Ammon's horn (tissue), 1 donor: Measurements from ENCODE around the gene PCGF3.
"Not testable (repeated sequence)": the region's sequence is repeated elsewhere in the genome, so short reads cannot be mapped to it uniquely, and the experiment has no call there.

Source experiments
- DNase-seq: peaks from one replicate; pipeline ENCODE4 v3.0.0-alpha.2; 2016; ENCODE audit warnings: low spot score

Gene PCGF3

DNA sequence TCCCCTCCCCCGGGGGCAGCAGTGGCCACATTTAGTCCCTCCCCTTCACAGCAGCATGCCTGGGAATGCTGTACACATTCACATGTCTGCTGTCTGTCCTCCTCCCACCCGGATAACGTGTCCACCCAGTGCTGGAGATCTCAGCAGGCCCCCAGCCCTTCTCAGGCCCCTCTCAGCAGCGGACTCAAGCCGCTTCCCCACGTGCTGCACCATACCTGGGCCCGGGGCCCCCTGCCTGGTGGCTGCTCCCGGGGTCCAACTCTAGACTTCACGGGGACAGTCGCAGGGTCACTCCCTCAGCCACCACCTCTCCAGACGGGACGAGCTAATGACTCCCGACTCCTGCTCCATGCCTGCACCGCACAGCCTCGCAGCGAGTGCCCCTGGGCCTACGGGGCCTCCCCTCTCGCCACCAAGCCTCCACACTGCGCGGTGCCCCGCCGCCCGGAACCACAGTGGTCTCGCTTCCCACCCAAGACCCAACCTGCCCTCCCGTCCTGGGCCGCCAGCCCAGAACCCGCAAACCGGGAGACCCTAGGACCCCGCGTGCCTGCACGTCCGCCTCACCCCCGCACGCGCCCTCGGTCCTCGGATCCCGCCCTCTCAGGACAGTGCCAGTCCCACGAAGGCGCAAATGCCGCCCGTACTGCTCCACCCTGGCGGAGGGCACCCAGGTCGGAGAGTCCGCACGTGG is 1.3 kb upstream of the PCGF3 start:
- DNase-seq = no peak

DNA sequence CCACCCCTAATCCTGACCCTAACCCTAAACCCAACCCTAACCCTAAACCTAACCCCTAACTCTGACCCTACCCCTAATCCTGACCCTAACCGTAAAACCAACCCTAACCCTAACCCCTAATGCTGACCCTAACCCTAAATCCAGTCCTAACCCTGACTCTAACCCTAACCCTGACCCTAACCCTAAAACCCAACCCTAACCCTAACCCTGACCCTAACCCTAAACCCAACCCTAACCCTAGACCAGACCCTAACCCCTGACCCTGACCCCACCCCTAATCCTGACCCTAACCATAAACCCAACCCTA is 708 bp upstream of the PCGF3 start:
- DNase-seq = no peak

DNA sequence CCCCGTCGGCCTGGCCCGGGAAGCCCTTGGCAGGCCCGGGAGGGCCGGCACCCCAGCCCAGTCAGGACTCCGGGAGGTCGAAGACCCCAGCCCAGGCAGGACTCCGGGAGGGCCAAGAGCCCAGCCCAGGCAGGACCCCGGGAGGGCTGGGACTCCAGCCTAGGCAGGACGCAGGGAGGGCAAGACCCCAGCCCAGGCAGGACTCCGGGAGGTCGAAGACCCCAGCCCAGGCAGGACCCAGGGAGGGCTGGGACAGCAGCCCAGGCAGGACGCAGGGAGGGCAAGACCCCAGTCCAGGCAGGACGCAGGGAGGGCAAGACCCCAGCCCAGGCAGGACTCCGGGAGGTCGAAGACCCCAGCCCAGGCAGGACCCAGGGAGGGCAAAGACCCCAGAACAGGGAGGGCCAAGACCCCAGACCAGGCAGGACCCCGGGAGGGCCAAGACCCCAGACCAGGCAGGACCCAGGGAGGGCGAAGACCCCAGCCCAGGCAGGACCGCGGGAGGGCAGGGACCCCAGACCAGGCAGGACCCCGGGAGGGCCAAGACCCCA is 526 bp downstream of the PCGF3 start:
- not testable (repeated sequence) for DNase-seq

DNA sequence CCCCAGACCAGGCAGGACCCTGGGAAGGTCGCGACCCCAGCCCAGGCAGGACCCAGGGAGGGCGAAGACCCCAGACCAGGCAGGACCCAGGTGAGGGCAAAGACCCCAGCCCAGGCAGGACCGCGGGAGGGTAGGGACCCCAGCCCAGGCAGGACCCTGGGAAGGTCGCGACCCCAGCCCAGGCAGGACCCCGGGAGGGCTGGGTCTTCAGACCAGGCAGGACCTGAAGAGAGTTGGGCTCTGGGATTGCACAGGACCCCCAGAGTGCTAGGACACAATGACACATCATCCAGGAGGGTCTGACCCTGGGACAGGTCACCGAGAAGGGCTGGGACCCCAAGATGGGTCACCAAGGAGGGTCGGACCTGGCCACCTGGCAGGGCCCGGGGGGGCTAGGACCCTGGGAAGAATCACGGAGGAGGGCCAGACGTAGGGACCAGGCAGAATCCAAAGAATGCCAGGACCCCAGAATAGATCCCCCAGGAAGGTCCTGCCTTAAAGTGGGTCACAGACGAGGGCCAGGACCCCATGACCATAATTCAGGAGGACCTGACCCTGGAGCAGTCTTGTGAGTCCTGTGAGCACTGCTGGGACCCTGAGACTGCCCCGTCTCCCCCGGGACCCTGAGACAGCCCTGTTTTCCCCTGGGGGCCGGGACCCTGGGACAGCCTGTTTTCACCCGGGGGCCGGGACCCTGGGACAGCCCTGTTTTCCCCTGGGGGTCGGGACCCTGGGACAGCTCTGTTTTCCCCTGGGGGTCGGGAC is 1.4 kb downstream of the PCGF3 start:
- no peak for DNase-seq

DNA sequence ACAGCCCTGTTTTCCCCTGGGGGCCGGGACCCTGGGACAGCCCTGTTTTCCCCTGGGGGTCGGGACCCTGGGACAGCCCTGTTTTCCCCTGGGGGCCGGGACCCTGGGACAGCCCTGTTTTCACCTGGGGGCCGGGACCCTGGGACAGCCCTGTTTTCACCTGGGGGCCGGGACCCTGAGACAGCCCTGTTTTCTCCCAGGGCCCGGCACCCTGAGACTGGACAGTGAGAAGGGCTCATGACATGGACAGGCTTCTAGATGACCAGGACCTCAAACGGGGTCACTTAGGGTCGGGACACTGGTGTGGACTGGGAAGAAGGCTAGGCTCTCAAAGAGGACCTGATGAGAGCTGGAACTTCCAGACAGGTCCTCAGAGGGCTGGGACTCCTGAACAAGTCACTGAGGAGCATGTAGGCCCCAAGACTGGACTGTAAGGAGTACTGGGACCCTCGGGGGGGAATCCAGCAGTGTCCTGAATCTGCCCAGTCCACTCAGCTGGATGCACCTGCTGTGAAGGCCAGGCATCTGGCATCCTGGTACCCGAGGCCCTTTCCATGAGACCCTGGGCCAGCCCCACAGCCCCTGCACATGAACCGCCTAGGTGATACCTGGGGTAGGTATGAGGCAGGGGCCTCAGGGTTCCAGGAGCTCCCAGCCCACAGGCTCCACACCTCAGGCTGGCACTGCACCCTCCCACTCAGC is 2.4 kb downstream of the PCGF3 start:
- DNase-seq = no peak

DNA sequence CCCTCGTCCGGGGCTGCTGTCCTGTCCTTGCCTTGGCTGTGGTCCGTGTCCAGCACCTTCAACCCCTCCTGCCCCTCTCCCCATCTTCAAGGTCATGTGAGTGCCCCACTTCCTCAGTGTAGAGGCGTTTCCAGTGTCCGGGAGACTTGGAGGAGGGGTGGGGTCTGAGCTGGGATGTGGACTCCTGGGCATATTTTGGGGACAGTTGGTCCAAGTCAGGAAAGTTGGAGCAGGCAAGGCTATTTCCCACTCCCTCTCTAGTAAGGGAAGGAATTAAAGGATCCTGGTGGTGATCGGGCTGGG is 3.0 kb downstream of the PCGF3 start:
- DNase-seq = no peak

DNA sequence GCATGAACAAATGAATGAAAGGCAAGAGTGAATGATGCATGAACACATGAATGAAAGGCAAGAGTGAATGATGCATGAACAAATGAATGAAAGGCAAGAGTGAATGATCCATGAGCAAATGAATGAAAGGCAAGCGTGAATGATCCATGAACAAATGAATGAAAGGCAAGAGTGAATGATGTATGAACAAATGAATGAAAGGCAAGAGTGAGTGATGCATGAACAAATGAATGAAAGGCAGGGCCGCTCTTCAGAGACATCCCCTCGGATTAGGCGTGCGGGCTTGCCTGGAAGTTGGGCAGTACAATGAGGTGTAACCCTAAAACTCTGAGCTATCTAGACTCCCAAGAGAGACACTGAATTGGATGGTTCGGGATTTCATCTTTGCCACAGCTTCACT is 3.7 kb downstream of the PCGF3 start:
- DNase-seq = no peak

DNA sequence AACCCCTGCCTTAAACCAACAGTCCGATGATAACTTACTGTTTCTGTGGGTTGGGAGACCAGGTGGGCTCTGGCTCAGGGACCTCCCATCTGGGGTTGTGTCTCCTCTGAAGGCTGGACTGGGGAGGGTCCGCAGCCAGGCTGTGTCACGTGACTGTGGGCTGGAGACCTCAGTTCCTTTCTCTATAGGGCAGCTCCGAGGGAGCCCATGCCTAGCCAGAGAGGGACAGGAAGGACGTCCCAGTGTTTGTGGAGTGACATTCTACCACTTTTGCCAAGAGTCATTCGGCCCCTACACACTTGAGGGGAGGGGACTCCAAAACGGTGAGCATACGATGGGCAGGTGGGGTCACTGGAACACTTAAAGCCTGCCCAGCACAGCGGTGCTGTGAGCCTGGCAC is 4.5 kb downstream of the PCGF3 start:
- no peak for DNase-seq

DNA sequence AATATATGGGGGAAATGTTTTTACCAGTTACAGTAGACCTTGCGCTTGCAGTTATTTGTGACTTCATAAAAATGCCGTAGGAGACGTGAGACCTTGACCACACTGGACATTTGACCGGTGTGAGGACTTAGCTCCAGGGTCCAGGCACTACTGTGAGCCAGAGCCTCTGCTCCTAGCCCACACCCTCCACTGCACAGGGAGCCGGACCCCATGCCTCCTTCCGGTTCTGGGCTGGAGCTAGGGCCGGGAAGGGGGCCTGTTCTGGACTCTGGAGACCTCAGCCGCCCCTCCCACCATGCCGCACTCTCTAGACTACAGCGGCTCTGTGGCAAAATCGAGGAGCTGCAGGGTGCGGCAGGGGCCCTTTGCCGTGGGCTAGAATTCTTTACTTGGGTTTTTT is 5.3 kb downstream of the PCGF3 start:
- DNase-seq = no peak

DNA sequence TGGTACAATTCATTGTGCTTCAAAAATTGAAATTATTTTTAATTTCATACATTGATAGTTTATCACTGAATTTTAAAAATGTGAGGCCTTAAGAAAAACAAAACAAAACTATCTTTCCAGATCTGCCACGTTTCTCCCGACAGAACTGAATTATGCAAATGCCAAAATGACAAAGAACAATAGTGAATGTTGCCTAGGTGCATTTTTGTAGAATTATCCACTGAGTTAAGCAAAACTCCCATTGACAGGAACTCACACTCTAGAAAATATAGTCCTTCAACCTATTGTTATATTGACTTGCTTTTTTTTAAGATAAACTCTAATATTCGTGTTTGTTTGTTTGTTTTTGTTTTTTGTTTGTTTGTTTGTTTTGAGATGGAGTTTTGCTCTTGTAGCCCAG is 6.5 kb downstream of the PCGF3 start:
- DNase-seq = no peak

DNA sequence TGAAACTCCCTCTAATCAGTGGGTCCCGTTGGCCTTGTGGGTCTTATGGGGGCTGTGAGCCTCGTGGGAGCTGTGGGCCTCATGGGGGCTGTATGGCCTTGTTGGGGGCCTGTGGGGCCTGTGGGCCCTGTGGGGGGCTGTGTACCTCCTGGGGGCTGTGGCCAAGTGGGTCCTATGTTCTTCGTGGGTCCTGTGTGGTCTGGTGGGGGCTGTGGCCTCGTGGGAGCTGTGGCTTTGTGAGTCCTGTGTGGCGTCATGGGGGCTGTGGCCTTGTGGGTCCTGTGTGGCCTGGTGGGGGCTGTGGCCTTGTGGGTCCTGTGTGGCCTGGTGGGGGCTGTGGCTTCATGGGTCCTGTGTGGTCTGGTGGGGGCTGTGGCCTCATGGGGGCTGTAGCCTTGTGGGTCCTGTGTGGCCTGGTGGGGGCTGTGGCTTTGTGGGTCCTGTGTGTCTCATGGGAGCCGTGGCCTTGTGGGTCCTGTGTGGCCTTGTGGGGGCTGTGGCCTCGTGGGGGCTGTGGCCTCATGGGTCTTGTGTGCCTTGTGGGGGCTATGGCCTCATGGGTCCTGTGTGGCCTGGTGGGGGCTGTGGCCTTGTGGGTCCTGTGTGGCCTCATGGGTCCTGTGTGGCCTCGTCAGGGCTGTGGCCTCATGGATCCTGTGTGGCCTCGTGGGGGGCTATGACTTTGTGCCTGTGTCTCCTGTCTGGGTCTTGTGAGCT is 7.4 kb downstream of the PCGF3 start:
- DNase-seq = no peak

DNA sequence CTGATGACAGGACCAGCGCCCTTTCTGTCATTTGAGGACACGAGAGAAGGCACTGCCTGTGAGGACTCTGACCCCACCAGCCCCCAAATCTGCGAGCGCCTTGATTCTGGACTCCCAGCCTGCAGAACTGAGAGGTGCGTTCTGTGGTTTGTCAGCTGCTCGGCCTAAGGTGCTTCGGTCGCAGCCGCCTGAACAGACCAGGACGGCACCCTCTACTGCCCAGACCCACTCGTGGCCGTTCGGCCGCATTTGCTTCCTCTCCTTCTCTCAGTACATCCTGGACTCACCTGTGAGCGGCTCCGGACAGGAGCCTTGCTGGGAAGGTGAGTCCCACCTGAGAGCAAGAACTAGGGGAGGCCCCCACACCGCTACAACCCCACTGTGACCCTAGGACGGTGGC is 8.5 kb downstream of the PCGF3 start:
- DNase-seq = no peak

DNA sequence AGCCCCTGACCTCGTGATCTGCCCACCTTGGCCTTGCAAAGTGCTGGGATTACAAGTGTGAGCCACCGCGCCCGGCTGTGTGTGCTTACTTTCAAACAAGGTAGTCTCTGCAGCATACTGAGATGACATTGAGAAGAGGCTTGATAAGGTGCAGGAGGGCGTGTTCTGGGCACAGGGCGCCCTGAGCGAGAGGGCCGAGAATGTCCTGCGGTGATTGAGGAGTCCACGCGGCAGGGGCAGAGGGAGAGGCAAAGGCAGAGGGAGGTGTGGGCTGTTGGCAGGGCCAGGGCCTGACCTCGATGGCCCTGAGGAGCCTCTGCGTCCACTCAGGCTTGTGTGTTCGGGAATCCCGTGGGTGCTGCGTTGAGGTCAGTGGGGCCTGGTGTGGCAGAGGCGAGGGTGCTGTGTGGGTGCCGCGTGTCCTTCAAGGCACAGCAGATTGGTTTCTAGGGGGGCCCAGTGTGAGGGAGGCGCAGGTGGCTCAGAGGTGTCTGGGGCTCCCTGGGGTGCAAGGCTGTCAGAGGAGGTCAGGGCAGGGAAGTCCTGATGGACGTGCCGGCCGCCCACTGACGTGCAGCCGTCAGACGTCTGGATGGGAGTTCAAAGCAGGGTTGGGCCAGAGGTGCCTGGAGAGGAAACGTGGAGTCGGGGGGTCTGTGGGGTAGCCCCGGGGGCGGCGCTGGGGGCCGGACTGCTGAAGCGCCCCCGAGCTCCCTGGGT is 12.1 kb downstream of the PCGF3 start:
- no peak for DNase-seq

DNA sequence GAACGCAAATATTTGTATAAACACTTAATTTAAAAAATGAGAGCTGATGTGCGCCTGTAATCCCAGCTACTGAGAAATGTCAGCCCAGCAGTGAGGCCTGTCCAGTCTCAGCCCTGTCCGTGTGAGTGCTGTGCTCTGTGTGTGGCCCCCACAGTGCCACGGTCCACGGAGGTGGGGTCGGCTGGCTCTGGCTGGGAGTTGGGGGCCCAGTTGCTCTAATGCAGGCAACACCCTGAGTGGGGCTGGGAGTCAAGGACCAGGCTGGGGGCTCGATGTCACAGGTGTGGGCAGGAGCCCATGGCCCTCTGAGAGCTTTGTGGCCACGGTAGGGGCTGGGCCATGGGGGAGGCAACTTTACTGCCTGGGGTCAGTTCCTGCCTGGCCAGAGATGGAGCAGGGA is 12.8 kb downstream of the PCGF3 start:
- DNase-seq = no peak

DNA sequence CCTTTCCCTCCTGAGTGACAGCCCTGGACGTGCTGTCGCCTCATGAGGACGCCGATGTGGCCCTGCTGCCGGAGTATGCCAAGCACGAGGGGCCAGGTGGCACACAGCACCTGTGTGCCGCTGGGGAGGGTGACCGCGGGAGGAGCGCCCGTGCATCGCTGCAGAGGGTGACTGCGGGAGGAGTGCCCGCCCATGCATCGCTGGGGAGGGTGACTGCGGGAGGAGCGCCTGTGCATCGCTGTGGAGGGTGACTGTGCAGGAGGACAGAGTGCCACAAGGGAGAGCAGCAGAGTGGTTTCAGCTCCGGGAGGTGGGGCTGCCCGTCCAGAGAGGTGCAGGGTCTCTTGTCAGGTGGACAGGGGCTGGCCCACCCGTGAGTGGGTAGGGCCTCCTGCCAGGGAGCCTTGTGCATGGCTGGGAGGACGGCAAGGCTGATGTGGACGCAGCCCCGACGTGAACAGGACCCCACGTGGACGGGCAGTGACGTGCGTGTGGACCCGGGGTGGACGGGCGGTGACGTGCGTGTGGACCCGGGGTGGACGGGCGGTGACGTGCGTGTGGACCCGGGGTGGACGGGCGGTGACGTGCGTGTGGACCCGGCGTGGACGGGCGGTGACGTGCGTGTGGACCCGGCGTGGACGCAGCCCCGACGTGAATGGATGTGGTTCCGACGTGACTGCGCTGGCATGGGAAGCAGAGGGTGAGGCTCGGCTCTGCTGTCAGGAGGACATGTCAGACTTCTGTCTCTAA is 14.7 kb downstream of the PCGF3 start:
- no peak for DNase-seq

DNA sequence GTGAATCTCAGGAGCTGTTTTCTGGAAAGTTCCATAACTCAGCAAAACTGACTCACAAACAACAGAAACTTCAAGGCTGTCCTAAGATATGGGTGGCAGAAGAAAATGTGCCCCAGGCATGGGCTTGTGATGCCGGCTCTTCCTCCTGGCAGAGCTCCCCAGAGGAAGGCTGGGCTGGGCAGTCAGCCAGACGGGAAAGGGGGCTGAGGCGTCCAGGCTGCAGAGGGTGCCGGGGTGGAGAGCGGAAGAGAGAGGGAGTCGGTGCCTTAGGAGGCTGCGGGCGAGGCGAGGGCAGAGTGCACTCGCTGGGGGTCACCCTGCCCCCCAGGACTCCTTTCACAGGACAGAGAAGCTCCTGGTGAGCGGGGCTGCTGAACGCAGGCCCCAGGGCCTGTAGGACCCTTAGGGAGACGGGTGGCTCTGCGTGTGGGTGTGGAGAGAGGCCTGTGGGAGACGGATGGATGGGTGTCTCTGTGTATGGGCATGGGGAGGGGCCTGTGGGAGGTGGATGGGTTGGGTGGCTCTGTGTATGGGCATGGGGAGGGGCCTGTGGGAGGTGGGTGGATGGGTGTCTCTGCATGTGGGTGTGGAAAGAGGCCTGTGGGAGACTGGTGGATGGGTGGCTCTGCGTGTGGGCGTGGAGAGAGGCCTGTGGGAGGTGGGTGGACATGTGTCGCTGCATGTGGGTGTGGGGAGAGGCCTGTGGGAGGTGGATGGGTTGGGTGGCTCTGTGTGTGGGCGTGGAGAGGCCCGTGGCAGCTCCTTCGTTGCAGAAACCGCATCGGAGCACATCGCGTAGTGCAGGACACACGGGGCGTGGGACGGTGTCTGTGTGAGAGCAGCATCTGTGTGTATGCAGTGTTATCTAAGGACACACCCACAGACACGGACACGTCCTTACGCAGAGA is 15.9 kb downstream of the PCGF3 start:
- DNase-seq = peak; percentile 56

DNA sequence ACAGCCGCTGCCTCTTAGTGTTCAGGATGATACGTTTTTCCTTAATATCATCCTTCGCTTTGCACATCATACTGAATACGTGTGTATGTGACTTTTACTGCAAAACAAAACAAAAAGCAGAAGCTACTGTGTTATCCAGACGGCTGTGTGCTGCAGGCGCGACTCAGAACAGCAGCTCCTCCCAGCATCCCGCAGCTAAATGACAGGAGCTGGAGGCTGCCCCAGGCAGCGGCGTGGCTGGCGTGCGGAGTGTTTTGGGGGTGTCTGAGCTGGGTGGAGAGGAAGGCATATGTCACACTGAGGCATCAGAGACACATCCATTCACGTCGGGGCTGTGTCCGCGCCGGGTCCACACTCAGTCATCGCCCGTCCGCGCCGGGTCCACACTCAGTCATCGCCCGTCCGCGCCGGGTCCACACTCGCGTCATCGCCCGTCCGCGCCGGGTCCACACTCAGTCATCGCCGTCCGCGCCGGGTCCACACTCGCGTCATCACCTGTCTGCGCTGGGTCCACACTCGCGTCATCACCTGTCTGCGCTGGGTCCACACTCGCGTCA is 16.6 kb downstream of the PCGF3 start:
- DNase-seq = no peak

DNA sequence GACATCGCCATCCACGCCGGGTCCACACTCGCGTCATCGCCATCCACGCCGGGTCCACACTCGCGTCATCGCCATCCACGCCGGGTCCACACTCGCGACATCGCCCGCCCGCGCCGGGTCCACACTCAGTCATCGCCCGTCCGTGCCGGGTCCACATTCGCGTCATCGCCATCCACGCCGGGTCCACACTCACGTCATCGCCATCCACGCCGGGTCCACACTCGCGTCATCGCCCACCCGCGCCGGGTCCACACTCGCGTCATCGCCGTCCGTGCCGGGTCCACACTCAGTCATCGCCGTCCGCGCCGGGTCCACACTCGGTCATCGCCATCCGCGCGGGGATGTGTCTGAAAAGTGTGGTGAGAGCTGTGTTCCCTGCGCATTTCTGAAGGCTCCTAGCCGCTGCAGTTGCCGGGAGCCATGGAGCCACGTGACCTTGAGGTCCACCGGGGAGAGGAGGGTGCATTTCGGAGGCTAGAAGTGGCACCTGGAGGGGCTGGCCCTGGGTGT is 17.3 kb downstream of the PCGF3 start:
- DNase-seq = no peak

DNA sequence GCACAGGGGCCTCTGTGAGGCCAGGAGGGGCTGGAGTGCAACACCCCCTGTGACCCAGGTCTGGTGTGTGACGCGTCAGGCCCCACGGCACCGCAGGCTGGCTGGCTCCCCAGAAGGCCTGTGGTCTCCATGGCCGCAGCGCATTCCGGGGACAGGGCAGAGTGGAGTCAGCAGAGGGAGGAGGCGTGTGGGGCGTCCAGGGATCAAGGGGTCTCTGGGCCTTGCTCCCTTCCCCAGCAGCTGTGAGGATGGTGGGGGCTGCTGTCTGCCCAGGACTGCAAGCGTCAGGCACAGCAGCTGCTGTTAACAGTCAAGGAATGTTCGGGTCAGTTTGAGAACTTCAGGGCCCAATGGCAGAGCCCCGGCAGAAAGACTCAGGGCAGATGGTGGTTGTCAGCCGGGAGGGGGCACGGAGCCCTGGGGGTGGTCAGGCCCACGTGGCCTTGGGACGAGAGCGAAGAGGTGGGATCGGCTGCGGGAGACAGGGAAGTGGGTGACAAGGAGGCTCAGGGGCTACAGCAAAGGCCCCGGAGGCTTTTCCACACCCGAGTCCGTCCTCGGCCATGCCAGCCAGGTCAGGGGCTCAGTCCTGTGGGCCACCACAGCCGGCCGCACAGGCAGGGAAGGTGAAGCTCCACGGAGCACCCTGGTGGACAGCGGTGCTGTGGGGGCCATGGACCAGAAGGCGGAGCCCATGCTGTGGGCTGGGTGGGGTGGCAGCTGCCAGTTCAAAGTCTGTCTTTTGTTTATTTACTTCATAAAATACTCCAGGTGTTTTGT is 18.3 kb downstream of the PCGF3 start:
- DNase-seq = no peak
